Measurements from ENCODE around the gene MYO1D. TPM values are rescaled to one million over a fixed set of nuclear protein-coding genes. Genes with fewer than 3 reads are reported as not detected.
A peak's percentile ranks its signal among the peaks of the same experiment; 100 is the strongest.

The MYO1D gene
- total RNA-seq, 2 donors from 2014 or later: 14.7 to 22.6 TPM

DNA sequence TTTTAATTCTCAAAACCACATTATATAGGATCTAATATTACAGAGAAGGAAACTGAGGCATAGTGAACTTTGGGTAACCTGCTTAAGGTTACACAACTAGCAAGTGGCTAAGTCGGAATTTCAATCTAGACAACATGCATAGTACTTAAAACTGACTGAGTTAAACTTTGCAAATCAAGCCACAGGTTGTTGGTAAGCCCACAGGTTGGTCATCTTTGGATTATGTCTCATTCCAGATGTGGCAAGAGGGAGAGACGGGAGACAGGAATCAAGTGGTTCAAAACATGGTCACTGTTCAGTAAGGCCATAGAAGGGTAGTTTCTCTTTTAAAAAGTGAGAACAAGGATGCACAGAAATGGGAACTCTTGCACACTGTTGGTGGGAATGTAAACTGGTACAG lies 57.1 kb downstream of the MYO1D start:
- no peak overlapping the region for H3K27ac Mint-ChIP-seq
- ATAC-seq (replicated peaks in 1 of 2): no peak
- no peaks in the 10 kb centered on the region for H3K36me3 Mint-ChIP-seq (ENCODE audit: insufficient read depth in 2 of 2)
- H3K4me3 Mint-ChIP-seq: no peak overlapping the region
- H3K27me3 Mint-ChIP-seq (ENCODE audit: low read depth): peaks cover 31% of the 10 kb centered on the region
- peaks cover 10% of the 10 kb centered on the region for H3K4me1 Mint-ChIP-seq (ENCODE audit: low read depth)
- H3K9me3 Mint-ChIP-seq: no peaks in the 10 kb centered on the region
- no peak for DNase-seq

DNA sequence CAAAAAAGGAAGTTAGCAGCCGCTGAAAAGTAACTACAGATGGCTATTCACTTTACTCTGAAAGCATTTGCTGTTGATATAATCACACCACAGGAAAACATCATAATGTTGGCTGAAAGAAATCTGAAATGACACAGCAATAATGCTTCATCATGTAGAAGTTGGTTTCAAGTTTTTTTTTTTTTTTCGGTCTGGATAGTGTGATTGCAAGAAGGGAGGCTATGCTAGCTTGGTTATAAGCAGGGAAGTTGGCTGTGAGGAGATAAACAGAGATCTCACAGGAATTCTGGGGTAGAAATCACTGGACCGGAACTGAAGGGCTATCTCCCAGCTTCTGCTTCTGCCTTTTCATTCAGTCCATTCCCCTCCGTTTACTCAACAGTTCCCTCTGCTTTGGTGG lies 57.9 kb downstream of the MYO1D start:
- no peaks in the 10 kb centered on the region for H3K9me3 Mint-ChIP-seq
- H3K27ac Mint-ChIP-seq: no peak overlapping the region
- peaks cover 31% of the 10 kb centered on the region for H3K27me3 Mint-ChIP-seq (ENCODE audit: low read depth)
- ATAC-seq (replicated peaks in 1 of 2) (no peak), DNase-seq (no peak)
- H3K4me3 Mint-ChIP-seq: no peak overlapping the region
- no peaks in the 10 kb centered on the region for H3K36me3 Mint-ChIP-seq (ENCODE audit: insufficient read depth in 2 of 2)
- H3K4me1 Mint-ChIP-seq (ENCODE audit: low read depth): peaks cover 10% of the 10 kb centered on the region

DNA sequence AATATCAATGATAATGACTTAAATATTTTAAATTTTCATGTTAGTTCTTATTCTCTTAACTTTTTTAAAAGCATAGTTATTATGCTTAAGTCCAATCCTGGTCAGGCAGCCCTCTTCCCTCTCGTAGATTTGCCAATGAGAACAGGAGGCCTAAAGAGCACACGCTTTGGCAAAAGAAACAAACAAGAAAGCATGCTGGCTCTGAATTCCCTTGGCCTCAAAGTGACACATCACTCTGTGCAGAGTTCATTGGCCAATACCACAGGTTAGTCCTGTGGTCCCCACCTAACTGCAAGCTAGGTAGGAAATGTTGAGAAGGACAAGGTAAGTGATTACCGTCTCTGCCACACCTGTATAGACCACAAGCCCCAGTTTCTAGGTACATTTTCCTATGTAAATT lies 61.5 kb downstream of the MYO1D start:
- no peak for ATAC-seq (replicated peaks in 1 of 2)
- peaks cover 10% of the 10 kb centered on the region for H3K27me3 Mint-ChIP-seq (ENCODE audit: low read depth)
- no peaks in the 10 kb centered on the region for H3K36me3 Mint-ChIP-seq (ENCODE audit: insufficient read depth in 2 of 2)
- H3K4me1 Mint-ChIP-seq (ENCODE audit: low read depth): peaks cover 10% of the 10 kb centered on the region
- DNase-seq: no peak
- H3K4me3 Mint-ChIP-seq: no peak overlapping the region
- no peaks in the 10 kb centered on the region for H3K9me3 Mint-ChIP-seq
- no peak overlapping the region for H3K27ac Mint-ChIP-seq

DNA sequence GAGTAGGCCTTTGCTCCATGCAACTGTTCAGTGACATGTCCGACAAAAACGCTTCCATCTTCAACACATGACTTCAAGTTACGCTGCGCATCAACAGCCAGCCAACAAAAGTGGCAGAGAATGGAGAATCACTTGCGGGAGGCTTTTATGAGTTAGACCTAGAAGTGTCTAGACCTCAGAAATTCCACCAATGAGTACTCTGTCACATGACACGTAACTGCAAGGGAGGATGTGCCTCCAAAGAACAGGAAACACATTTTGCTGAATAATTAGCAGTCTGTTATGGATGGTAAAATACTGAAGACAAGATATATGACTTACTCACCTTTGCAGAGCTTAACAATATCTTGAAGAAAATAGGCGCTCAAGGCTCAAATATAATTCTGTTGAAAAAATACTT lies 62.1 kb downstream of the MYO1D start:
- peaks cover 4% of the 10 kb centered on the region for H3K27me3 Mint-ChIP-seq (ENCODE audit: low read depth)
- H3K27ac Mint-ChIP-seq: no peak overlapping the region
- peaks cover 10% of the 10 kb centered on the region for H3K4me1 Mint-ChIP-seq (ENCODE audit: low read depth)
- ATAC-seq (replicated peaks in 1 of 2) (no peak), DNase-seq (no peak)
- H3K36me3 Mint-ChIP-seq (ENCODE audit: insufficient read depth in 2 of 2): no peaks in the 10 kb centered on the region
- H3K9me3 Mint-ChIP-seq: no peaks in the 10 kb centered on the region
- no peak overlapping the region for H3K4me3 Mint-ChIP-seq

DNA sequence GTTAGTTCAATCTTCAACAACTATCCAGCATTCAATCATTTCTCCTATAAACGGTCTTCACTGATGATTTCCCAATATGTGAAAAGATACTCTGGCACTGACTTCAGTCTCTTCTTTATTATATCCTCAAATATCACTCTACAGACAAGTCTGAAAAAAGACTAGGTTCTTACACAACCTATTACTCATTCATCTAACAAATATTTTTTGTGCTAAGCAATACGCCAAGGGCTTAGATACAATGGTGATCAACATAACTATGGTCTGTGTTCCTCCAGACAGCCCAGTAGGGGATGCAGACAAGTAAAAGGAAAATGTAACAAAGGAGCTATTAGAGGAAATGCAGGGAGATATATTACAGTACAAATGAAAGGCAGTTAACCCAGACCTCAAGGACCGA lies 63.9 kb downstream of the MYO1D start:
- Mint-ChIP-seq H3K36me3 (ENCODE audit: insufficient read depth in 2 of 2) (no peaks in the 10 kb centered on the region), H3K4me1 (ENCODE audit: low read depth) (no peaks in the 10 kb centered on the region), H3K27me3 (ENCODE audit: low read depth) (no peaks in the 10 kb centered on the region), H3K9me3 (no peaks in the 10 kb centered on the region), H3K4me3 (no peak overlapping the region), H3K27ac (no peak overlapping the region)
- no peak for DNase-seq
- no peak for ATAC-seq (replicated peaks in 1 of 2)

DNA sequence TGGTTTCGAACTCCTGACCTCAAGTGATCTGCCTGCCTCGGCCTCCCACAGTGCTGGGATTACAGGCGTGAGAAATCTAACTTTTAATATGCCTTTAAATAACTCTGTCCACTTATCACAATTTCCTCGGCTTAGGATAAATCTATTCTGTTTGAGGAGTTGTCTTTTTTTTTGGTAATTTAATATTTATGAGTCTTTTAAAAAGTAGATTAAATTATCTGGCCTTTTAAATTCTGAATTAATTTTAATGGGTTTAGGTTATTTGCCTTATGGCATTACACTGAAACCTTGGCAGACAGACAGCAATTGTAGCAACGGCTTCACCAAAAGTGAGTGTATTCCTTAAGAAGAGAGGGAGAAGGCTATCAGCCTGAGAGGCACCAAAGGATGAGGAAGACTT lies 66.2 kb downstream of the MYO1D start:
- no peak overlapping the region for H3K4me3 Mint-ChIP-seq
- no peaks in the 10 kb centered on the region for H3K27me3 Mint-ChIP-seq (ENCODE audit: low read depth)
- H3K9me3 Mint-ChIP-seq: no peaks in the 10 kb centered on the region
- H3K4me1 Mint-ChIP-seq (ENCODE audit: low read depth): no peaks in the 10 kb centered on the region
- H3K36me3 Mint-ChIP-seq (ENCODE audit: insufficient read depth in 2 of 2): no peaks in the 10 kb centered on the region
- DNase-seq (no peak), ATAC-seq (replicated peaks in 1 of 2) (no peak)
- no peak overlapping the region for H3K27ac Mint-ChIP-seq

DNA sequence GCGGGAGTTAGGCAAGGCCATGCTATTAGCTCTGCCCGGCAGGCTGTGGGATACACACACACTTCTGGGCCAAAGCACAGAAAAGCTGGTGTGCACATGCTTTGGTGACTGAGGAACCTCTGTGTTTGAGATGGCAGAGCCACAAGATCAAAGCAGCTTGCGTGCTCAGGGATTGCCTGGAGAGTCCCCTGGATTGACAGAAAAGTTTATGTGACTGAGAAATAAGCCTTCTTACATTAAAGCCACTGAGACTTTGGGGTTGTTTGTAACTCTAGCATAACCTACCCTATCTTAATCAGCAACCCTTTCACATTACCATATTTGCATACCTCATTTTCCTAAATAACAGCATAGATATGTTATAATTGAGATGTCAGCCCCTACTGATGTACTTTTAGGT lies 69.3 kb downstream of the MYO1D start:
- no peaks in the 10 kb centered on the region for H3K36me3 Mint-ChIP-seq (ENCODE audit: insufficient read depth in 2 of 2)
- peak; percentile 22 to 26 for ATAC-seq (replicated peaks in 1 of 2)
- no peak overlapping the region for H3K27ac Mint-ChIP-seq
- H3K27me3 Mint-ChIP-seq (ENCODE audit: low read depth): no peaks in the 10 kb centered on the region
- DNase-seq: no peak
- H3K4me3 Mint-ChIP-seq: no peak overlapping the region
- H3K9me3 Mint-ChIP-seq: no peaks in the 10 kb centered on the region
- H3K4me1 Mint-ChIP-seq (ENCODE audit: low read depth): no peaks in the 10 kb centered on the region

DNA sequence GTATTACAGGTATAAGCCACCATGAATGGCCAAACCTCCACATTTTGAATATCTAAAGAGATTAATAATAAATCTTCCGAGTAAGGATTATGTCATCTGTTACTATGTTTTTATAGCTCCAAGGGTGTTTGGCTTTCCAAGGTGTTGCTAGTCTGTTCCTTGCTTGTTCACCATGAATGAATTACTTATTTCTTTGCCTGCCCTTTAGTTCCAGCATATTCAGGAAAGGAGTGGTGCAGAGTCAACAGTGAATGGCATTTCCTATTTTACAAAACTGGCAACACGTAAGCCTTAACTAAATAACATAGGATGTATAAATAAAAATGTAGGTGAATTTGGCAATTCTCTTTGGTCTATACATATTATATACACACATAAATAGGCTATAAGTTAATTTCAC lies 70.3 kb downstream of the MYO1D start:
- Mint-ChIP-seq H3K27ac (no peak overlapping the region), H3K4me3 (no peak overlapping the region), H3K36me3 (ENCODE audit: insufficient read depth in 2 of 2) (no peaks in the 10 kb centered on the region), H3K4me1 (ENCODE audit: low read depth) (no peaks in the 10 kb centered on the region), H3K9me3 (no peaks in the 10 kb centered on the region), H3K27me3 (ENCODE audit: low read depth) (no peaks in the 10 kb centered on the region)
- ATAC-seq (replicated peaks in 1 of 2): no peak
- DNase-seq: no peak

DNA sequence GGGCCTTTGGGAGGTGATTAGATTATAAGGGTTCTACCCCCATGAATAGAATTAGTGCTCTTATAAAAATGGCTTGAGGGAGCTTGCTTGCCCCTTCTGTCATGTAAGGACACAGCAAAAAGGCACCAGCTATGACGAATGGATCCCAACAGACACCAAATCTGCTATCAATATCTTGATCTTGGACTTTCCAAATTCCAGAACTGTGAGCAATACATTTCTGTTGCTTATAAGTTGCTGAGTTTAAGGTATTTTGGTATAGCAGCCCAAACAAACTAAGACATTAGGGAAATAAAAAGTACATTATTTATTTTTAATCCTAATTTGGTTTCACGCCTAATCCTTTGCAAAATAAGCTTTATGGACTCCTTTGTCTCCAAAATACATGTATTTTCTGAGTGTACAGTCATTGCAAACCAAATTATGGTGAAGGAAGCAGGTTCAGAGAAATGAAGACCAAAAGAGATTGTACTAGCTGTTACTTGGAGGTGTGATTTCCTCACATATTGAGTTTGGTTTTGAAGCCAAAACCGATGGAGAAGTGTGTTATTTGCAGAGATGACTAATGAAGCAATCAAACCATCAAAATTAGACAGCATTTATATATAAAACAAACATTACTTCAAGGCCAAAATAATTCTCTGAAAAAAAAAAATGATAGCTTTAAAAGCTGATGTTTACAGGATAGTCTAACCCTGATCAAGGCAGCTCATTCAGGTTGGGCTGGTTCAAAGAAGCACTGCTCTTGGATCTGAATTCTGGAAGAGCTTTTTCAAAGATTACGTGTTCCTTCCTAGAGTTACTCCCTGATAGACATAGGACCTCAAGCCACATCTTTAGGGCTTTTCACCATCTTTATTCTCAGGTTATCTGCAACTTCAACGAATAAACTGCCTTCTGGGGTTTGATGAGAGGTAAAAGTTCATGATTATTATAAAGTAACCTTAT lies 71.6 kb downstream of the MYO1D start:
- H3K27ac Mint-ChIP-seq: no peak overlapping the region
- ATAC-seq (replicated peaks in 1 of 2) (no peak), DNase-seq (no peak)
- H3K36me3 Mint-ChIP-seq (ENCODE audit: insufficient read depth in 2 of 2): no peaks in the 10 kb centered on the region
- H3K9me3 Mint-ChIP-seq: no peaks in the 10 kb centered on the region
- no peak overlapping the region for H3K4me3 Mint-ChIP-seq
- H3K27me3 Mint-ChIP-seq (ENCODE audit: low read depth): no peaks in the 10 kb centered on the region
- no peaks in the 10 kb centered on the region for H3K4me1 Mint-ChIP-seq (ENCODE audit: low read depth)

DNA sequence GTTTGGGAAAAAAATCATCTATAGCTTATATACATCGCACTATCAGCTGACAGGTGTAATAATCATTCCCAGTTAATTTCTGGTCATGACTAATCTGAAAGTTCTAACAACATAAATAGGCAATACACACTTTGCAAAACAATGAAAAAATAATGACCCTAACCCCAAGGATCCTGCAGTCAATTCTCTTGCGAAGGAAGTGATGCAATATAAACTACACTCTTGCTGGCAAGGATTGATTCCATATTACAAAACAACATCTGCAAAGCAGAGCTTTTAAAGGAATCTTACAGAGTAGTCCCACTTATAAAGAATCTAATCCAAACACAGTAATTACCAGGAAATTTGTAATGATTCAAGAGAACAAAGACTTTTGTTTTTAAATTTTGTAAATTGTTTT lies 73.4 kb downstream of the MYO1D start:
- no peaks in the 10 kb centered on the region for H3K9me3 Mint-ChIP-seq
- H3K36me3 Mint-ChIP-seq (ENCODE audit: insufficient read depth in 2 of 2): no peaks in the 10 kb centered on the region
- H3K4me3 Mint-ChIP-seq: no peak overlapping the region
- DNase-seq: no peak
- no peaks in the 10 kb centered on the region for H3K4me1 Mint-ChIP-seq (ENCODE audit: low read depth)
- no peak overlapping the region for H3K27ac Mint-ChIP-seq
- peaks cover 10% of the 10 kb centered on the region for H3K27me3 Mint-ChIP-seq (ENCODE audit: low read depth)
- ATAC-seq (replicated peaks in 1 of 2): no peak

DNA sequence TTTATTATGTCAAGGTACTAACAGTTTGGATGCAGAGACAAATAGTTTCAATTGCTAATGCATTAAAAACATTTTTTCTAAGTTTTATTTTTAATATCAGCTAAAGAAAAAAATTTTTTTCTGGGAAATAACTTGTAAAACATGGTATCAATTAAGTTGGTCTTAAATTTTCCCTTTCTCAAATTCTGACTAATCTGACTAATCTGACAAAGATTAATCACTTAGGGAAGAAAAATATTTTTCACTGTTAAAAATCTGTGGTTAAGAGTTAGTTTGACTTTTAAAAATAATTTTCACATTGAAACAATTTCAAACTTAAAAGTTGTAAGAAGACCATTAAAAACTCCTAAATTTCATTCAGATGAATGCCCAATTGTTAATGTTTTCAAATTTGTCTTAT lies 74.6 kb downstream of the MYO1D start:
- H3K36me3 Mint-ChIP-seq (ENCODE audit: insufficient read depth in 2 of 2): no peaks in the 10 kb centered on the region
- H3K9me3 Mint-ChIP-seq: no peaks in the 10 kb centered on the region
- no peak overlapping the region for H3K27ac Mint-ChIP-seq
- peaks cover 10% of the 10 kb centered on the region for H3K27me3 Mint-ChIP-seq (ENCODE audit: low read depth)
- ATAC-seq (replicated peaks in 1 of 2): no peak
- H3K4me1 Mint-ChIP-seq (ENCODE audit: low read depth): no peaks in the 10 kb centered on the region
- no peak overlapping the region for H3K4me3 Mint-ChIP-seq
- no peak for DNase-seq

DNA sequence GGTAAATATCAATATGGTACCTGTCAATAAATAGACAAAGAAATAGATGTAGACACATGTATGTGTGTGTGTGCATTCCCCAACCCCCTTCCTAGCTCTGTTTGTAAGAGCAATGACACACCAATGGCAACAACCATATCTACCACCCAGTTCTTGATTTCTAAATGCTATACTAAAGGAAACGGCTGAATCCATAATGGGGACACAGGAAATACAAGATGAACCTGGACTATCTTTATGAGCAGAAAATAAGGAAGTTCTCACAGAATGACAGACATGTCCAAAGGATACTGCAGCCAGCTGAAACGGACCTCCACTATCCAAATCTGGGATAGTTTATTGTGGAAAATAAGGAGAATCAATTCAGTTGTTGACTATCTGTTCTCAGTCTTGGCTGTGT lies 75.3 kb downstream of the MYO1D start:
- H3K4me3 Mint-ChIP-seq: no peak overlapping the region
- DNase-seq: no peak
- no peaks in the 10 kb centered on the region for H3K36me3 Mint-ChIP-seq (ENCODE audit: insufficient read depth in 2 of 2)
- ATAC-seq (replicated peaks in 1 of 2): no peak
- H3K27ac Mint-ChIP-seq: no peak overlapping the region
- H3K9me3 Mint-ChIP-seq: no peaks in the 10 kb centered on the region
- peaks cover 10% of the 10 kb centered on the region for H3K27me3 Mint-ChIP-seq (ENCODE audit: low read depth)
- H3K4me1 Mint-ChIP-seq (ENCODE audit: low read depth): no peaks in the 10 kb centered on the region

DNA sequence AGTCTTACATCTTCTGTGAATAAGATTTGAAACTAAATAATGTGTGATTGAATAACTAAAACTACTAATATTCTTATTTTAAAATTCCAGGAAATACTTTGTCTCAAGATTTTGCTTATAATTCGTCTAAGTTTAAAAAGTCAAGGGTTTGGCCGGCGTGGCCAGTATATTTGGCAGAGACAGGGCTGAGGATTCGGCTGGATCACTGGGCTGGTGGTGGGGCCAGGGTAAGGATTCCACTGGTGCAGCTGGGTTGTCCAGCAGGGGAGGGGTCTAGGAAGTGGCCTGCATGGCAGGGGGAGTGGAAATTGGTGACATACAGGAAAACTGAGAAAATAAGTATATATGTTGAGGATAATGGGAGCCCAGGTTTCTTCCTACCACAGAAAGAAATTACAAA lies 75.7 kb downstream of the MYO1D start:
- Mint-ChIP-seq H3K36me3 (ENCODE audit: insufficient read depth in 2 of 2) (no peaks in the 10 kb centered on the region), H3K27me3 (ENCODE audit: low read depth) (peaks cover 10% of the 10 kb centered on the region), H3K27ac (no peak overlapping the region), H3K4me1 (ENCODE audit: low read depth) (no peaks in the 10 kb centered on the region), H3K9me3 (no peaks in the 10 kb centered on the region), H3K4me3 (no peak overlapping the region)
- no peak for DNase-seq
- ATAC-seq (replicated peaks in 1 of 2): no peak

DNA sequence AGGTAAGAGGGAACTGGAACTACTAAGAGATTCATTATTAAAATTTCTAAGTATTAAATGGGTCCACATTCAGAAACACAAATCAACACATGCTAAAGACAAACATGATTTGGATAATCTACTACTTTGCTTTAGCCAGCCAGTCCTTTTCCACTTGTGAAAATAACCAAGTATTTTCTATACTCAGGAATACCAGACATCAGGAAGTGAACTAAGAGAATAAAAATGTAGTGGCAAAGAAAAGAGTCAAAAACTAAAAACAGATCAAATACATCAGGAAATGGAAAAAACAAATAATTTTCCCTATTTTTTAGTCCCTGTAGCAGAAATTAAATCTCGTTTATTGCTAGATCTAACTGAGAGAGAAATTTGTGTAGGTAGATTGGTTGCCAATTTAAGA lies 78.0 kb downstream of the MYO1D start:
- Mint-ChIP-seq H3K4me3 (no peak overlapping the region), H3K27ac (no peak overlapping the region), H3K27me3 (ENCODE audit: low read depth) (peaks cover 10% of the 10 kb centered on the region), H3K4me1 (ENCODE audit: low read depth) (no peaks in the 10 kb centered on the region), H3K9me3 (no peaks in the 10 kb centered on the region), H3K36me3 (ENCODE audit: insufficient read depth in 2 of 2) (no peaks in the 10 kb centered on the region)
- DNase-seq (no peak), ATAC-seq (replicated peaks in 1 of 2) (no peak)

All from activated T-cell treated with anti-CD3 and anti-CD28 coated beads, Interleukin-2, amount 50 U/mL, for 72 hours (primary cell).